Mesenchymal stem cell (in vitro differentiated cells and primary cell): ENCODE data around the gene PIM1.

ENCODE experiments used
- DNase-seq: peaks from one replicate; pipeline ENCODE4 v3.0.0-alpha.2; 2013
- H2AFZ ChIP-seq: one replicate; pipeline ENCODE4 v1.6.1; 2013; ENCODE audit warnings: low read depth, mild to moderate bottlenecking, control low read depth, inconsistent platforms, low read length, moderate library complexity
- H2AK5ac ChIP-seq: 2 replicates; pipeline ENCODE4 v1.6.1; 2013; ENCODE audit warnings: low read length, moderate library complexity, mild to moderate bottlenecking, inconsistent platforms; ENCODE audit not compliant: severe bottlenecking
- H2BK120ac ChIP-seq: one replicate; pipeline ENCODE4 v1.6.1; 2013; ENCODE audit warnings: low read depth, mild to moderate bottlenecking, inconsistent platforms, low read length, moderate library complexity
- H2BK12ac ChIP-seq, 2 experiments: one replicate each; pipeline ENCODE4 v1.6.1; 2013; ENCODE audit warnings: inconsistent platforms in 2 of 2, low read length in 2 of 2, mild to moderate bottlenecking in 2 of 2, moderate library complexity in 2 of 2, control low read depth in 1 of 2
- H2BK15ac ChIP-seq: one replicate; pipeline ENCODE4 v1.6.1; 2013; ENCODE audit warnings: mild to moderate bottlenecking, low read depth, inconsistent platforms; ENCODE audit not compliant: poor library complexity, severe bottlenecking
- H2BK5ac ChIP-seq: 2 replicates; pipeline ENCODE4 v1.6.1; 2013; ENCODE audit warnings: low read depth, mild to moderate bottlenecking, low read length, control low read depth, inconsistent platforms; ENCODE audit not compliant: poor library complexity, severe bottlenecking
- H3K14ac ChIP-seq, 2 experiments: one replicate each; pipeline ENCODE4 v1.6.1; 2013; ENCODE audit warnings: inconsistent platforms in 2 of 2, low read length in 2 of 2, control low read depth in 1 of 2, mild to moderate bottlenecking in 1 of 2, moderate library complexity in 1 of 2
- H3K18ac ChIP-seq, 2 experiments: one replicate each; pipeline ENCODE4 v1.6.1; 2013; ENCODE audit warnings: inconsistent platforms in 2 of 2, low read length in 2 of 2, control low read depth in 1 of 2, low read depth in 1 of 2, mild to moderate bottlenecking in 1 of 2
- H3K23ac ChIP-seq, 2 experiments: one replicate each; pipeline ENCODE4 v1.6.1; 2013; ENCODE audit warnings: inconsistent platforms in 2 of 2, low read length in 2 of 2, mild to moderate bottlenecking in 2 of 2, moderate library complexity in 2 of 2, control low read depth in 1 of 2
- H3K27ac ChIP-seq: 2 replicates; pipeline ENCODE4 v1.5.1; 2013; ENCODE audit warnings: mild to moderate bottlenecking, moderate library complexity, low read length, control low read depth, inconsistent platforms; ENCODE audit not compliant: poor library complexity, severe bottlenecking
- H3K27me3 ChIP-seq, 2 experiments: 2 replicates each; pipeline versions ENCODE4 v1.6.1 to v1.7.0; 2013; ENCODE audit warnings: low read length in 2 of 2, mild to moderate bottlenecking in 2 of 2, moderate library complexity in 2 of 2, control low read depth in 1 of 2, inconsistent platforms in 1 of 2; ENCODE audit not compliant: control insufficient read depth in 1 of 2, insufficient read depth in 1 of 2
- H3K36me3 ChIP-seq, 2 experiments: 2 replicates each; pipeline versions ENCODE4 v1.6.1 to v1.7.0; 2013; ENCODE audit warnings: low read length in 2 of 2, control low read depth in 1 of 2, inconsistent platforms in 1 of 2, low read depth in 1 of 2, mild to moderate bottlenecking in 1 of 2; ENCODE audit not compliant: insufficient read depth in 2 of 2, control insufficient read depth in 1 of 2
- H3K4ac ChIP-seq, 2 experiments: one replicate each; pipeline ENCODE4 v1.6.1; 2013; ENCODE audit warnings: inconsistent platforms in 2 of 2, low read length in 2 of 2, mild to moderate bottlenecking in 2 of 2, moderate library complexity in 2 of 2, control low read depth in 1 of 2, low read depth in 1 of 2
- H3K4me1 ChIP-seq: 2 replicates; pipeline ENCODE4 v1.6.1; 2013; ENCODE audit warnings: low read depth, low read length, control low read depth; ENCODE audit not compliant: control insufficient read depth, insufficient read depth
- H3K4me2 ChIP-seq: 2 replicates; pipeline ENCODE4 v1.6.1; 2013; ENCODE audit warnings: low read length, mild to moderate bottlenecking, inconsistent platforms; ENCODE audit not compliant: poor library complexity, severe bottlenecking
- H3K4me3 ChIP-seq, 2 experiments: 2 replicates each; pipeline versions ENCODE4 v1.5.1 to v1.7.0; 2013; ENCODE audit warnings: low read length in 2 of 2, mild to moderate bottlenecking in 2 of 2, control low read depth in 1 of 2, low read depth in 1 of 2; ENCODE audit not compliant: insufficient read depth in 1 of 2
- H3K79me1 ChIP-seq: replicated peaks from 2 replicates; pipeline ENCODE4 v1.6.1; 2013; ENCODE audit warnings: mild to moderate bottlenecking, control low read depth, low read length, inconsistent platforms; ENCODE audit not compliant: poor library complexity, severe bottlenecking
- H3K9ac ChIP-seq: 2 replicates; pipeline ENCODE4 v1.7.0; 2013; ENCODE audit warnings: mild to moderate bottlenecking, low read length, moderate library complexity
- H3K9me3 ChIP-seq: 2 replicates; pipeline ENCODE4 v1.7.0; 2013; ENCODE audit warnings: mild to moderate bottlenecking, low read length; ENCODE audit not compliant: control insufficient read depth
- H4K8ac ChIP-seq: one replicate; pipeline ENCODE4 v1.6.1; 2013; ENCODE audit warnings: inconsistent platforms, mild to moderate bottlenecking, low read length, moderate library complexity
- H4K91ac ChIP-seq: one replicate; pipeline ENCODE4 v1.6.1; 2013; ENCODE audit warnings: mild to moderate bottlenecking, low read length, inconsistent platforms
- WGBS: methylation state at CpG from one replicate; pipeline ENCODE4 v1.1.7; 2013; ENCODE audit warnings: mixed read lengths; 5-methylcytosine and 5-hydroxymethylcytosine counted together

Gene PIM1

GRCh38 chr6:37150314-37150713, 19.6 kb upstream of the PIM1 start:
- no peak overlapping the region for H3K14ac ChIP-seq
- no peak overlapping the region for H3K4me2 ChIP-seq
- no peak overlapping the region for H3K4me3 ChIP-seq
- H2BK120ac ChIP-seq: no peak overlapping the region
- H3K18ac ChIP-seq: no peak overlapping the region
- no peak for DNase-seq
- no peak overlapping the region for H3K9ac ChIP-seq
- 100% methylated on average over 1 of the region's 3 CpGs for WGBS
- H2AFZ ChIP-seq: no peak overlapping the region
- no peak overlapping the region for H2BK12ac ChIP-seq
- peaks cover 4% of the 10 kb centered on the region for H3K4me1 ChIP-seq
- no peak overlapping the region for H2BK15ac ChIP-seq
- H4K91ac ChIP-seq: no peak overlapping the region
- no peaks in the 10 kb centered on the region for H3K36me3 ChIP-seq
- no peaks in the 10 kb centered on the region for H3K79me1 ChIP-seq
- no peak overlapping the region for H3K27ac ChIP-seq
- H3K4ac ChIP-seq: no peak overlapping the region
- H3K27me3 ChIP-seq: no peaks in the 10 kb centered on the region
- H3K23ac ChIP-seq: no peak overlapping the region
- peak overlapping the region; percentile 44 for H2AK5ac ChIP-seq
- H3K9me3 ChIP-seq: no peaks in the 10 kb centered on the region
- H4K8ac ChIP-seq: no peak overlapping the region
- no peak overlapping the region for H2BK5ac ChIP-seq

GRCh38 chr6:37155394-37156312, 14.3 kb upstream of the PIM1 start:
- DNase-seq: no peak
- H3K14ac ChIP-seq: no peak overlapping the region
- H3K4me1 ChIP-seq: peaks cover 3% of the 10 kb centered on the region
- no peak overlapping the region for H2BK120ac ChIP-seq
- H3K27ac ChIP-seq: no peak overlapping the region
- H3K4me3 ChIP-seq: no peak overlapping the region
- no peaks in the 10 kb centered on the region for H3K79me1 ChIP-seq
- no peaks in the 10 kb centered on the region for H3K36me3 ChIP-seq
- no peak overlapping the region for H2BK5ac ChIP-seq
- WGBS: 91% methylated on average over 10 of the region's 11 CpGs
- H3K27me3 ChIP-seq: no peaks in the 10 kb centered on the region
- H2BK15ac ChIP-seq: no peak overlapping the region
- H3K9ac ChIP-seq: no peak overlapping the region
- no peak overlapping the region for H2BK12ac ChIP-seq
- H3K23ac ChIP-seq: no peak overlapping the region
- H4K91ac ChIP-seq: no peak overlapping the region
- H2AK5ac ChIP-seq: no peak overlapping the region
- H3K9me3 ChIP-seq: no peaks in the 10 kb centered on the region
- no peak overlapping the region for H4K8ac ChIP-seq
- peak overlapping the region; percentile 29 for H3K4me2 ChIP-seq
- no peak overlapping the region for H2AFZ ChIP-seq
- H3K4ac ChIP-seq: no peak overlapping the region
- no peak overlapping the region for H3K18ac ChIP-seq

- H3K27ac ChIP-seq: no peak overlapping the region
- H2BK12ac ChIP-seq: no peak overlapping the region
- no peak overlapping the region for H3K23ac ChIP-seq
- no peak overlapping the region for H3K14ac ChIP-seq
- H2BK15ac ChIP-seq: no peak overlapping the region
- no peaks in the 10 kb centered on the region for H3K79me1 ChIP-seq
- H3K18ac ChIP-seq: no peak overlapping the region
- no peak overlapping the region for H4K91ac ChIP-seq
- H3K4ac ChIP-seq: no peak overlapping the region
- no peaks in the 10 kb centered on the region for H3K27me3 ChIP-seq
- peaks cover 6% of the 10 kb centered on the region for H3K4me1 ChIP-seq
- no peak overlapping the region for H2AFZ ChIP-seq
- no peaks in the 10 kb centered on the region for H3K36me3 ChIP-seq
- H3K9me3 ChIP-seq: no peaks in the 10 kb centered on the region
- no peak overlapping the region for H4K8ac ChIP-seq
- no peak overlapping the region for H2BK120ac ChIP-seq
- H3K4me3 ChIP-seq: no peak overlapping the region
- H3K9ac ChIP-seq: no peak overlapping the region
- 94% methylated on average over 6 of the region's 6 CpGs for WGBS
- H2BK5ac ChIP-seq: no peak overlapping the region
- H3K4me2 ChIP-seq: no peak overlapping the region
- no peak for DNase-seq
- H2AK5ac ChIP-seq: no peak overlapping the region
Observed at GRCh38 chr6:37158508-37158907, 11.4 kb upstream of the PIM1 start.

GRCh38 chr6:37160922-37161778, 8.8 kb upstream of the PIM1 start:
- no peaks in the 10 kb centered on the region for H3K9me3 ChIP-seq
- 94% methylated on average over 7 of the region's 8 CpGs for WGBS

More at GRCh38 chr6:37160922-37161778, 8.8 kb upstream of the PIM1 start:
- Histone ChIP-seq H2BK120ac (no peak overlapping the region), H3K4me3 (no peak overlapping the region), H2AFZ (no peak overlapping the region), H4K91ac (no peak overlapping the region), H2BK12ac (no peak overlapping the region), H3K4me1 (peaks cover 3% of the 10 kb centered on the region), H4K8ac (no peak overlapping the region), H3K4ac (no peak overlapping the region), H3K79me1 (no peaks in the 10 kb centered on the region), H3K36me3 (no peaks in the 10 kb centered on the region), H2BK5ac (no peak overlapping the region), H3K23ac (no peak overlapping the region), H3K18ac (peak overlapping the region; percentile 12 to 33), H2BK15ac (no peak overlapping the region), H3K9ac (peak overlapping the region; percentile 11), H2AK5ac (no peak overlapping the region), H3K27ac (peak overlapping the region; percentile 67), H3K4me2 (no peak overlapping the region), H3K14ac (peak overlapping the region in 1 of 2 experiments; percentile 48), H3K27me3 (no peaks in the 10 kb centered on the region)
- peak; percentile 34 for DNase-seq
